A549 (cell line): ENCODE data around the gene SUN2.

Source experiments
- CEBPB ChIP-seq, 2 experiments: fragments of >200 bp in 1 of 2; sonication (Bioruptor Twin) in 1 of 2; formaldehyde crosslinking in 1 of 2; IDR thresholded peaks; 2 replicates each; pipeline ENCODE4 v1.6.1; 2012 to 2016
- HOXA7 ChIP-seq: fragments of 250-450 bp; sonication (Bioruptor Pico); IDR thresholded peaks from 2 replicates; pipeline ENCODE4 v1.5.0; 2020; ENCODE audit warnings: mild to moderate bottlenecking, moderate library complexity
- MAZ ChIP-seq: fragments of 150-350 bp; IDR thresholded peaks from 2 replicates; pipeline ENCODE4 v1.6.1; 2014; ENCODE audit warnings: antibody characterized with exemption, low read depth, low read length, borderline replicate concordance
- POLR2A ChIP-seq: IDR thresholded peaks from 2 replicates; pipeline ENCODE4 v1.6.1; 2012; ENCODE audit warnings: mild to moderate bottlenecking, low read length
- USF2 ChIP-seq: fragments of 450-650 bp; IDR thresholded peaks from 2 replicates; pipeline ENCODE4 v1.6.1; 2014; ENCODE audit warnings: antibody characterized with exemption
- TF ChIP-seq, protein P1 (sequence below): IDR thresholded peaks from 2 replicates; pipeline ENCODE4 v1.6.1; 2012
- TF ChIP-seq, protein P2 (sequence below): fragments of >200 bp; sonication (Bioruptor Twin); formaldehyde crosslinking; IDR thresholded peaks from 3 replicates; pipeline ENCODE4 v1.5.1; 2016

- TF ChIP-seq USF2 = no peak
- TF ChIP-seq HOXA7 (CRISPR knock-in tag) = no peak
- no peak for TF ChIP-seq MAZ
- TF ChIP-seq, protein P1, sequence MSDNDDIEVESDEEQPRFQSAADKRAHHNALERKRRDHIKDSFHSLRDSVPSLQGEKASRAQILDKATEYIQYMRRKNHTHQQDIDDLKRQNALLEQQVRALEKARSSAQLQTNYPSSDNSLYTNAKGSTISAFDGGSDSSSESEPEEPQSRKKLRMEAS = no peak
- no peak for TF ChIP-seq CEBPB (IDR thresholded peaks at IDR 0.05)
- TF ChIP-seq POLR2A = no peak
- TF ChIP-seq, protein P2, sequence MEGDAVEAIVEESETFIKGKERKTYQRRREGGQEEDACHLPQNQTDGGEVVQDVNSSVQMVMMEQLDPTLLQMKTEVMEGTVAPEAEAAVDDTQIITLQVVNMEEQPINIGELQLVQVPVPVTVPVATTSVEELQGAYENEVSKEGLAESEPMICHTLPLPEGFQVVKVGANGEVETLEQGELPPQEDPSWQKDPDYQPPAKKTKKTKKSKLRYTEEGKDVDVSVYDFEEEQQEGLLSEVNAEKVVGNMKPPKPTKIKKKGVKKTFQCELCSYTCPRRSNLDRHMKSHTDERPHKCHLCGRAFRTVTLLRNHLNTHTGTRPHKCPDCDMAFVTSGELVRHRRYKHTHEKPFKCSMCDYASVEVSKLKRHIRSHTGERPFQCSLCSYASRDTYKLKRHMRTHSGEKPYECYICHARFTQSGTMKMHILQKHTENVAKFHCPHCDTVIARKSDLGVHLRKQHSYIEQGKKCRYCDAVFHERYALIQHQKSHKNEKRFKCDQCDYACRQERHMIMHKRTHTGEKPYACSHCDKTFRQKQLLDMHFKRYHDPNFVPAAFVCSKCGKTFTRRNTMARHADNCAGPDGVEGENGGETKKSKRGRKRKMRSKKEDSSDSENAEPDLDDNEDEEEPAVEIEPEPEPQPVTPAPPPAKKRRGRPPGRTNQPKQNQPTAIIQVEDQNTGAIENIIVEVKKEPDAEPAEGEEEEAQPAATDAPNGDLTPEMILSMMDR = no peak
Measured at GRCh38 chr22:38740116-38740723, 15.6 kb downstream of the SUN2 start.
